Transverse colon (tissue), 4 donors: ENCODE data around the gene WFDC9. TPM values are rescaled to one million over a fixed set of nuclear protein-coding genes. Genes with fewer than 3 reads are reported as not detected.
A peak's percentile ranks its signal among the peaks of the same experiment; 100 is the strongest.

Source experiments
- DNase-seq: peaks from one replicate; pipeline ENCODE4 v3.0.0-alpha.2; 2019
- H3K27ac ChIP-seq, 4 donors: fragments of 200-600 bp; sonication (generic); 2 replicates each; pipeline ENCODE4 v1.5.1; 2016 to 2018; ENCODE audit warnings: inconsistent platforms in 4 of 4
- H3K27me3 ChIP-seq: fragments of 200-600 bp; sonication (generic); 2 replicates; pipeline ENCODE4 v1.5.1; 2017; ENCODE audit warnings: inconsistent platforms
- H3K36me3 ChIP-seq, 4 donors: fragments of 200-600 bp; sonication (generic); 2 replicates each; pipeline ENCODE4 v1.5.1; 2017 to 2019; ENCODE audit warnings: inconsistent platforms in 4 of 4
- H3K4me1 ChIP-seq, 4 donors: fragments of 200-600 bp; sonication (generic); 2 replicates each; pipeline ENCODE4 v1.5.1; 2017 to 2020; ENCODE audit warnings: inconsistent platforms in 4 of 4
- H3K4me3 ChIP-seq, 4 donors: fragments of 200-600 bp; sonication (generic); 1 replicate in 1 of 4; 2 replicates in 3 of 4; pipeline versions ENCODE4 v1.5.1 to v1.6.1; 2017 to 2019; ENCODE audit warnings: inconsistent platforms in 4 of 4
- H3K9me3 ChIP-seq, 2 donors: fragments of 200-600 bp; sonication (generic); 2 replicates each; pipeline ENCODE4 v1.5.1; 2017 to 2019; ENCODE audit warnings: inconsistent platforms in 2 of 2
- EP300 ChIP-seq: sonication (generic); formaldehyde crosslinking; IDR thresholded peaks from one replicate; pipeline ENCODE4 v1.6.1; 2017; ENCODE audit warnings: antibody characterized with exemption, low read depth
- POLR2A ChIP-seq: fragments of 450-650 bp; IDR thresholded peaks from one replicate; pipeline ENCODE4 v1.6.1; 2016; ENCODE audit warnings: antibody characterized with exemption, mild to moderate bottlenecking, moderate library complexity
- POLR2AphosphoS5 ChIP-seq, 3 donors: sonication (generic); formaldehyde crosslinking; IDR thresholded peaks; one replicate each; pipeline ENCODE4 v1.6.1; 2016; ENCODE audit warnings: antibody characterized with exemption in 3 of 3
- WGBS, 2 donors: methylation state at CpG; one replicate each; pipeline ENCODE4 v1.1.5; 2018; ENCODE audit warnings: low coverage in 1 of 2; 5-methylcytosine and 5-hydroxymethylcytosine counted together
- in situ Hi-C, 4 donors: fragments of 200-750 bp; cut with MboI; loops; one replicate each; pipeline versions ENCODE4 v1.15.0 to v1.15.1; 2017; ENCODE audit warnings: low sequenced_read_pairs in 3 of 4, low pct_ligation_motif_present in 1 of 4, low pct_unique_long_range_greater_than_20kb in 1 of 4
- intact Hi-C: fragments of 100-400 bp; cut with DNase I; formaldehyde crosslinking; loops from one replicate; pipeline ENCODE4 v1.15.1; 2023; ENCODE audit warnings: low total_unique reads
- total RNA-seq, 4 donors: library from RNA; depleted of rRNA; stranded (reverse); fragments of >200 nt; gene quantifications; one replicate each; pipeline ENCODE4 v1.1.0, GENCODE V29; 2016
- TF ChIP-seq, protein P1 (sequence below), 5 experiments: fragments of 200-600 bp in 3 of 5; fragments of 450-650 bp in 2 of 5; sonication (generic) in 3 of 5; IDR thresholded peaks; 1 replicate in 2 of 5; 2 replicates in 3 of 5; pipeline ENCODE4 v1.5.1; 2016 to 2017; ENCODE audit warnings: antibody characterized with exemption in 5 of 5, inconsistent platforms in 3 of 5, mild to moderate bottlenecking in 2 of 5, moderate library complexity in 1 of 5

WFDC9 gene
- total RNA-seq, 4 donors from 2014 or later: not detected

- H3K27ac ChIP-seq: no peak overlapping the region
- no peak for DNase-seq
- H3K4me3 ChIP-seq: no peak overlapping the region
- H3K36me3 ChIP-seq: no peaks in the 10 kb centered on the region
- intact Hi-C loops: no loop called here
- H3K27me3 ChIP-seq: no peaks in the 10 kb centered on the region
- in situ Hi-C loops: no loop called here
- peaks cover 0 to 13% (median 4%) of the 10 kb centered on the region in 4 donors for H3K4me1 ChIP-seq
- no peaks in the 10 kb centered on the region for H3K9me3 ChIP-seq
- WGBS, 2 donors: 72 to 77% methylated on average over 2 of the region's 2 CpGs
- no peak for TF ChIP-seq POLR2A
Observed at GRCh38 chr20:45626540-45626939, 4.5 kb downstream of the WFDC9 start.

DNA sequence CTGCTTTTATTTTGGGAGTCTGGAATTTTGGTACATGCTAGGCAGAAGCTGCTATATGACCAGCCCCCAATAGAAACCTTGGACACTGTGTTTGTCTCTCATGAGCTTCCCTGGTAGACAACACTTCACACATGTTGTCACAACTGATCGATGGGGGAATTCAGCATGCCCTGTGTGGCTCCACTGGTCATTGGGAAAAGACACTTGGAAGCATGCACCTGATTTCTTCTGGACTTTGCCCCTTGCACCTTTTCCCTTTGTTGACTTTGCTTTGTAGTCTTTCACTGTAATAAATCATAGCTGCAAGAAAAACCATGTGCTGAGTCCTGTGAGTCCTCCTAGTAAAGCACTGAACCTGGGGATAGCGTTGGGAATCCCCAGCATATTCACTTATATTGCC is 9.5 kb downstream of the WFDC9 start:
- Histone ChIP-seq H3K27ac (peak overlapping the region in 1 of 4 donors; percentile 23), H3K36me3 (no peaks in the 10 kb centered on the region), H3K9me3 (no peaks in the 10 kb centered on the region), H3K4me1 (peaks cover 0 to 15% (median 6%) of the 10 kb centered on the region in 4 donors), H3K27me3 (no peaks in the 10 kb centered on the region), H3K4me3 (no peak overlapping the region)
- peak; percentile 36 for DNase-seq
- intact Hi-C loops: no loop called here
- no peak for TF ChIP-seq POLR2A
- TF ChIP-seq, protein P1, sequence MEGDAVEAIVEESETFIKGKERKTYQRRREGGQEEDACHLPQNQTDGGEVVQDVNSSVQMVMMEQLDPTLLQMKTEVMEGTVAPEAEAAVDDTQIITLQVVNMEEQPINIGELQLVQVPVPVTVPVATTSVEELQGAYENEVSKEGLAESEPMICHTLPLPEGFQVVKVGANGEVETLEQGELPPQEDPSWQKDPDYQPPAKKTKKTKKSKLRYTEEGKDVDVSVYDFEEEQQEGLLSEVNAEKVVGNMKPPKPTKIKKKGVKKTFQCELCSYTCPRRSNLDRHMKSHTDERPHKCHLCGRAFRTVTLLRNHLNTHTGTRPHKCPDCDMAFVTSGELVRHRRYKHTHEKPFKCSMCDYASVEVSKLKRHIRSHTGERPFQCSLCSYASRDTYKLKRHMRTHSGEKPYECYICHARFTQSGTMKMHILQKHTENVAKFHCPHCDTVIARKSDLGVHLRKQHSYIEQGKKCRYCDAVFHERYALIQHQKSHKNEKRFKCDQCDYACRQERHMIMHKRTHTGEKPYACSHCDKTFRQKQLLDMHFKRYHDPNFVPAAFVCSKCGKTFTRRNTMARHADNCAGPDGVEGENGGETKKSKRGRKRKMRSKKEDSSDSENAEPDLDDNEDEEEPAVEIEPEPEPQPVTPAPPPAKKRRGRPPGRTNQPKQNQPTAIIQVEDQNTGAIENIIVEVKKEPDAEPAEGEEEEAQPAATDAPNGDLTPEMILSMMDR (IDR thresholded peaks at IDR 0.05): no peak
- peak in 1 of 3 donors; percentile 28 for TF ChIP-seq POLR2AphosphoS5 (IDR thresholded peaks at IDR 0.05)
- TF ChIP-seq EP300: no peak
- in situ Hi-C loops: no loop called here
- WGBS, 2 donors: 49 to 52% methylated on average over 2 of the region's 2 CpGs

- H3K4me3 ChIP-seq: no peak overlapping the region
- H3K36me3 ChIP-seq: no peaks in the 10 kb centered on the region
- no peaks in the 10 kb centered on the region for H3K27me3 ChIP-seq
- no peak for TF ChIP-seq POLR2A
- TF ChIP-seq, protein P1 (IDR thresholded peaks at IDR 0.05): no peak
- no peak for TF ChIP-seq EP300
- no peak for TF ChIP-seq POLR2AphosphoS5 (IDR thresholded peaks at IDR 0.05)
- in situ Hi-C loops (no loop called here), intact Hi-C loops (no loop called here)
- H3K9me3 ChIP-seq: no peaks in the 10 kb centered on the region
- H3K27ac ChIP-seq: no peak overlapping the region
- 90 to 100% methylated on average over 2 of the region's 2 CpGs for WGBS, 2 donors
- peaks cover 0 to 25% (median 6%) of the 10 kb centered on the region in 4 donors for H3K4me1 ChIP-seq
- no peak for DNase-seq
Observed at GRCh38 chr20:45617591-45617990, 13.5 kb downstream of the WFDC9 start.

DNA sequence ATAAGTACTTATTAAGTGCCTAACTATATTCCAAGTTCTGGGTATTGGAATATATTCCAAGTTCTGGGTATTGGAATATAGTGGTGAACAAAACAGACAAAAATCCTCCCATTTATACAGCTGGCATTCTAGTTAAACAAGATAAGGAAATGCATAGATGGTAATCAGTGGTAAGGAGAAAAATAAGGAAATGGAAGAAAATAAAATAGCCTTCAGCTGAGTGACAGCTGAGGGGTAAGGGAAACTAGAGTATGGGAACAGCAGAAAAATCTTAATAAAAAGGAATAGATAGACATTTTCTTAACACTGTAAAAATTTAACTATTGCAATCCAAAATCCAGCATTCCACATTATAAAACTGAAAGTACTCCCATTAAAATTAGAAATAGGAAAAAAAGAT is 18.8 kb downstream of the WFDC9 start:
- H3K27ac ChIP-seq: no peak overlapping the region
- H3K36me3 ChIP-seq: no peaks in the 10 kb centered on the region
- H3K9me3 ChIP-seq: peaks cover 0 to under 1% of the 10 kb centered on the region in 2 donors
- DNase-seq: no peak
- H3K4me3 ChIP-seq: no peak overlapping the region
- in situ Hi-C loops: no loop called here
- H3K27me3 ChIP-seq: no peaks in the 10 kb centered on the region
- intact Hi-C loops: no loop called here
- TF ChIP-seq POLR2A (no peak), EP300 (no peak), POLR2AphosphoS5 (IDR thresholded peaks at IDR 0.05) (no peak)
- TF ChIP-seq, protein P1 (IDR thresholded peaks at IDR 0.05): no peak
- peaks cover 0 to 17% (median 1%) of the 10 kb centered on the region in 4 donors for H3K4me1 ChIP-seq

GRCh38 chr20:45611054-45611453 is 20.0 kb downstream of the WFDC9 start:
- TF ChIP-seq EP300: no peak
- no peak for TF ChIP-seq POLR2AphosphoS5 (IDR thresholded peaks at IDR 0.05)
- TF ChIP-seq, protein P1 (IDR thresholded peaks at IDR 0.05): no peak
- TF ChIP-seq POLR2A: no peak
- intact Hi-C loops (no loop called here), in situ Hi-C loops (no loop called here)
- H3K4me1 ChIP-seq: peaks cover 0 to 17% (median 1%) of the 10 kb centered on the region in 4 donors
- H3K9me3 ChIP-seq: peaks cover 10 to 12% of the 10 kb centered on the region in 2 donors
- DNase-seq: no peak
- no peaks in the 10 kb centered on the region for H3K27me3 ChIP-seq
- WGBS, 2 donors: 53 to 68% methylated on average over 4 of the region's 4 CpGs
- H3K4me3 ChIP-seq: no peak overlapping the region
- no peaks in the 10 kb centered on the region for H3K36me3 ChIP-seq
- no peak overlapping the region for H3K27ac ChIP-seq
